K562 (cell line): Measurements from ENCODE around the gene TANK. TPM values are rescaled to one million over a fixed set of nuclear protein-coding genes. Genes with fewer than 3 reads are reported as not detected.
A peak's percentile ranks its signal among the peaks of the same experiment; 100 is the strongest.

Experiments
- ATAC-seq: fragments of 200-7000 bp; cut with Tn5 transposase; 3 replicates; pipeline ENCODE4 v1.9.1; 2020; ENCODE audit warnings: moderate library complexity
- BruUV-seq: library from RNA; stranded (reverse); fragments of 400-500 nt; replicated peaks from 2 replicates; lab custom pipeline; 2021; lab: Mats Ljungman, UMichigan
- CTCF ChIA-PET: fragments of 300-600 bp; formaldehyde crosslinking; extraction: SDS; loops from one replicate; lab custom pipeline; 2021; ENCODE audit warnings: low intra/inter-chr PET ratio; lab: Yijun Ruan, JAX
- POLR2A ChIA-PET: fragments of 300-600, 350-650 bp; sonication (Branson Sonifier 250); formaldehyde crosslinking; extraction: SDS; loops from one replicate; lab custom pipeline; 2021; ENCODE audit warnings: antibody characterized with exemption, inconsistent platforms; lab: Yijun Ruan, JAX
- DNase-seq, 4 experiments: peaks; one replicate each; pipeline versions ENCODE4 v3.0.0 to v3.0.0-alpha.2; 2011 to 2018; ENCODE audit warnings: low spot score in 3 of 4, mixed read lengths in 3 of 4; ENCODE audit errors: extremely low read depth in 1 of 4
- FAIRE-seq: peaks from 2 replicates; lab custom pipeline; 2011; peaks lifted over from hg19 to GRCh38; lab: Jason Lieb, UNC
- H2AFZ ChIP-seq: 2 replicates; pipeline ENCODE4 v1.6.0; 2011; ENCODE audit warnings: low read depth, low read length, control low read depth, inconsistent platforms
- H3K27ac ChIP-seq: fragments of 200-600 bp; 3 replicates; pipeline ENCODE4 v1.8.0; 2011; ENCODE audit warnings: low read depth, mild to moderate bottlenecking, control low read depth, inconsistent platforms, low read length, moderate library complexity, mixed read lengths; ENCODE audit errors: extremely low read depth
- H3K27me3 ChIP-seq, 2 experiments: fragments of 300-600 bp in 1 of 2; 2 replicates in 1 of 2; 3 replicates in 1 of 2; pipeline versions ENCODE4 v1.6.0 to v1.8.0; 2011; ENCODE audit warnings: inconsistent platforms in 2 of 2, low read length in 2 of 2, mild to moderate bottlenecking in 1 of 2, mixed read lengths in 1 of 2, moderate library complexity in 1 of 2; ENCODE audit not compliant: control insufficient read depth in 2 of 2, insufficient read depth in 2 of 2
- H3K36me3 ChIP-seq: fragments of 300-600 bp; 3 replicates; pipeline ENCODE4 v1.8.0; 2011; ENCODE audit warnings: mild to moderate bottlenecking, low read length, inconsistent platforms; ENCODE audit not compliant: control insufficient read depth, insufficient read depth
- H3K4me1 ChIP-seq, 2 experiments: fragments of 200-600 bp in 1 of 2; replicated peaks in 1 of 2; 2 replicates in 1 of 2; 3 replicates in 1 of 2; pipeline versions ENCODE4 v1.5.1 to v1.8.0; 2011; ENCODE audit warnings: inconsistent platforms in 2 of 2, low read length in 2 of 2, mild to moderate bottlenecking in 1 of 2, mixed read lengths in 1 of 2, moderate library complexity in 1 of 2; ENCODE audit not compliant: control insufficient read depth in 2 of 2, insufficient read depth in 2 of 2
- H3K4me2 ChIP-seq: 2 replicates; pipeline ENCODE4 v1.6.1; 2011; ENCODE audit warnings: low read length, control low read depth, inconsistent platforms, mixed read lengths; ENCODE audit not compliant: insufficient read depth
- H3K4me3 ChIP-seq: fragments of 200-600 bp; sonication (generic), shearing (Covaris generic); 2 replicates; pipeline ENCODE4 v1.5.1; 2016; ENCODE audit warnings: control low read depth, inconsistent platforms
- H3K79me2 ChIP-seq: fragments of 200-600 bp; 3 replicates; pipeline ENCODE4 v1.8.0; 2011; ENCODE audit warnings: low read length, inconsistent platforms; ENCODE audit not compliant: control insufficient read depth, insufficient read depth
- H3K9ac ChIP-seq, 2 experiments: 2 replicates each; pipeline versions ENCODE4 v1.6.0 to v1.6.1; 2011; ENCODE audit warnings: low read depth in 2 of 2, low read length in 2 of 2, control low read depth in 1 of 2, inconsistent platforms in 1 of 2, mild to moderate bottlenecking in 1 of 2, mixed read lengths in 1 of 2; ENCODE audit not compliant: insufficient read depth in 1 of 2
- H3K9me1 ChIP-seq: one replicate; pipeline ENCODE4 v1.6.0; 2011; ENCODE audit warnings: inconsistent platforms, mild to moderate bottlenecking, low read length, moderate library complexity; ENCODE audit not compliant: control insufficient read depth, insufficient read depth
- H3K9me3 ChIP-seq: replicated peaks from 2 replicates; pipeline ENCODE4 v1.5.1; 2011; ENCODE audit warnings: low read depth, low read length, inconsistent platforms; ENCODE audit not compliant: control insufficient read depth, insufficient read depth
- H4K20me1 ChIP-seq: replicated peaks from 2 replicates; pipeline ENCODE4 v1.6.1; 2011; ENCODE audit warnings: low read length, inconsistent platforms, mixed read lengths; ENCODE audit not compliant: control insufficient read depth, insufficient read depth
- ATF1 ChIP-seq, 2 experiments: fragments of 450-650 bp in 1 of 2; IDR thresholded peaks; 2 replicates each; pipeline ENCODE4 v1.6.1; 2016; ENCODE audit warnings: missing compliant biosample characterization in 1 of 2, missing genetic modification characterization in 1 of 2
- CHD1 ChIP-seq: fragments of 200-600 bp; sonication (generic); IDR thresholded peaks from one replicate; pipeline ENCODE4 v1.6.1; 2012; ENCODE audit warnings: mild to moderate bottlenecking, moderate library complexity, low read length, inconsistent platforms
- DACH1 ChIP-seq: fragments of 450-650 bp; IDR thresholded peaks from 2 replicates; pipeline ENCODE4 v1.6.1; 2018; ENCODE audit not compliant: partially characterized antibody
- E2F3 ChIP-seq: fragments of 250-450 bp; sonication (Bioruptor Pico); IDR thresholded peaks from 2 replicates; pipeline ENCODE4 v1.4.0; 2020; ENCODE audit warnings: mild to moderate bottlenecking
- GABPB1 ChIP-seq: sonication (generic); formaldehyde crosslinking; IDR thresholded peaks from 2 replicates; pipeline ENCODE4 v1.8.0; 2022; ENCODE audit warnings: mild to moderate bottlenecking, missing genetic modification reagents
- HDAC2 ChIP-seq: fragments of 450-650 bp; IDR thresholded peaks from 2 replicates; pipeline ENCODE4 v1.6.1; 2016; ENCODE audit warnings: mild to moderate bottlenecking
- HLTF ChIP-seq: fragments of 450-650 bp; IDR thresholded peaks from 2 replicates; pipeline ENCODE4 v1.6.1; 2016
- POLR2AphosphoS5 ChIP-seq: IDR thresholded peaks from 2 replicates; pipeline ENCODE4 v1.6.1; 2011; ENCODE audit warnings: mild to moderate bottlenecking, low read depth, low read length, moderate library complexity; ENCODE audit not compliant: control insufficient read depth, insufficient read depth
- POLR2B ChIP-seq: fragments of 450-650 bp; IDR thresholded peaks from 2 replicates; pipeline ENCODE4 v1.6.1; 2018; ENCODE audit warnings: low read depth; ENCODE audit not compliant: partially characterized antibody
- RAD51 ChIP-seq: fragments of 450-650 bp; IDR thresholded peaks from 2 replicates; pipeline ENCODE4 v1.7.1; 2016; ENCODE audit warnings: low read depth, mild to moderate bottlenecking, borderline replicate concordance
- SMARCA4 ChIP-seq: fragments of 450-650 bp; IDR thresholded peaks from 2 replicates; pipeline ENCODE4 v1.6.1; 2016
- TBP ChIP-seq: optimal IDR thresholded peaks from 2 replicates; pipeline ENCODE3; 2011; ENCODE audit warnings: low read depth, low read length, improper control_type of control experiment
- ZNF583 ChIP-seq: fragments of 250-450 bp; sonication (Bioruptor Pico); IDR thresholded peaks from 2 replicates; pipeline ENCODE4 v1.4.0; 2020
- WGBS: fragments of 100-300 bp; shearing (Covaris generic); methylation state at CpG from one replicate; pipeline ENCODE4 v1.1.6; 2016; ENCODE audit warnings: low coverage, mixed read lengths; ENCODE audit not compliant: insufficient coverage; ENCODE audit errors: missing lambda C conversion rate; 5-methylcytosine and 5-hydroxymethylcytosine counted together
- in situ Hi-C: fragments of 300-500 bp; cut with MboI; formaldehyde crosslinking; loops from 4 replicates; pipeline ENCODE4 v1.15.0; 2018; ENCODE audit warnings: inconsistent platforms, mixed read lengths
- intact Hi-C: fragments of 100-400 bp; cut with micrococcal nuclease; formaldehyde crosslinking; loops from 2 replicates; pipeline ENCODE4 v1.14.2; 2022
- polyA plus RNA-seq, 8 experiments: library from polyadenylated mRNA; depleted of rRNA in 4 of 8; stranded (reverse) in 5 of 8; unstranded in 3 of 8; fragments of >200 nt; fragmentation: Nextera tagmentation in 2 of 8; fragmentation: Illumina TruSeq in 1 of 8; extraction: Ambion mirVana in 2 of 8; extraction: Trizol in 1 of 8; gene quantifications; 2 replicates each; pipeline versions ENCODE4 v1.2.1 to v1.2.3, GENCODE V29; 2011 to 2014; ENCODE audit warnings: inconsistent platforms in 1 of 8, missing spikeins in 1 of 8
- total RNA-seq, 7 experiments: library from RNA; depleted of rRNA in 6 of 7; stranded (reverse); fragments of >200 nt in 6 of 7; fragmentation: Illumina TruSeq in 2 of 7; extraction: Trizol in 2 of 7; gene quantifications; 2 replicates each; pipeline versions ENCODE4 v1.2.1 to v1.2.3, GENCODE V29; 2011 to 2021; ENCODE audit warnings: low replicate concordance in 1 of 7
- TF ChIP-seq, protein P1 (sequence below): fragments of 250-450 bp; sonication (Bioruptor Pico); IDR thresholded peaks from 2 replicates; pipeline ENCODE4 v1.9.0; 2021; ENCODE audit warnings: mild to moderate bottlenecking, inconsistent platforms
- TF ChIP-seq, protein P2 (sequence below): fragments of 250-450 bp; sonication (Bioruptor Pico); IDR thresholded peaks from 2 replicates; pipeline ENCODE4 v1.4.0; 2020; ENCODE audit warnings: mild to moderate bottlenecking, moderate library complexity, borderline replicate concordance

Gene TANK
- total and polyA plus RNA-seq, 9 of the 15 experiments (the other 6 are each of a cell fraction or from before 2014, with no cell fraction given), result 43.0 to 91.5 (median 54.4) TPM

DNA sequence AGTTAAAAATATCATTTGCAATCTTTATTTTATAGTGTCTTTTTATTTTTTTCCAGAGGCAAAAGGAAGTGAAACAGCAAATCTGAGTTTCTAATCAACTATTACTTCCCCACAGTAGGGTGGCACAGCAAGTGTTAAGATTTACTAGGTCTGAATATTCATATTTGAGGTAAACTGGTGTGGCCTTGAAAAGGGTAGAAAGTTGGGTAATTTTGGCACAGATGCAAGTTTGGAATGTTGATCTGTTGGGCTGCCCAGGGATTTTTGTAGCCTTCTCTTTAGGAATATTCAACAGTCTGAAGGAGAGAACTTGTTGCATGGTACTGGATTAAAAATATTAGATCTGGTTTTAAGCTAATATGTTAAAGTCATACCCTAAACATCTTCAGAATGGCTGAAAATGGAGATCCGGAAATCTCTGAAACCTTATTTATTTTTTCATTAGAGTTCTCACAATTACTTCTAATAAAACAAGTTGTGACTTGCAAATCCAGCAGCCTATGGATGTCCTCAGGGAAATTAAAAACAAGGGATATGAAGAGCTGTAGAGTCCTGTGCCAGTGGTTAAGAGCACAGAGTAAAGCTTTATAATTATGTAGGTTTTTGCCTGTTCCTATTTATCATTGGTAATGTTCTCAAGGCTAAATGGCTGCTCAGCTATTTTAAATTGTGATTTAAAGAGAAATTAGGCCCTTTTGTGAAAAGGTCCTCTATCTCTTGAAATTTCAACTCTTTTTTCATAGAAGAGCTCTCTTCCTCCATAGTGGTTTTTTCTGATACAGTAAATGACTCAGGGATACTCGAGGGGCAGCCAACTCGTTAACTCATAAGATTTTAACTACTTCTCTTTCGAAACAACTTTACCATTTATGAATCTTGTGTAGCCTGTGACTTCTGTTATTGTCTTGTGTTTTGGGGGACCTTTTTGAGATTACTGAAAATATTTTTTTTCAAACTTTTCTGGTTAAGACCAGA, 11.0 kb downstream of the TANK start (continued):
- TF ChIP-seq HLTF (no peak), SMARCA4 (peak; percentile 19; the same call in 1 of the 2 replicates), E2F3 (no peak), POLR2B (no peak), ZNF583 (CRISPR knock-in tag) (no peak), TBP (no peak)
- TF ChIP-seq, protein P1, sequence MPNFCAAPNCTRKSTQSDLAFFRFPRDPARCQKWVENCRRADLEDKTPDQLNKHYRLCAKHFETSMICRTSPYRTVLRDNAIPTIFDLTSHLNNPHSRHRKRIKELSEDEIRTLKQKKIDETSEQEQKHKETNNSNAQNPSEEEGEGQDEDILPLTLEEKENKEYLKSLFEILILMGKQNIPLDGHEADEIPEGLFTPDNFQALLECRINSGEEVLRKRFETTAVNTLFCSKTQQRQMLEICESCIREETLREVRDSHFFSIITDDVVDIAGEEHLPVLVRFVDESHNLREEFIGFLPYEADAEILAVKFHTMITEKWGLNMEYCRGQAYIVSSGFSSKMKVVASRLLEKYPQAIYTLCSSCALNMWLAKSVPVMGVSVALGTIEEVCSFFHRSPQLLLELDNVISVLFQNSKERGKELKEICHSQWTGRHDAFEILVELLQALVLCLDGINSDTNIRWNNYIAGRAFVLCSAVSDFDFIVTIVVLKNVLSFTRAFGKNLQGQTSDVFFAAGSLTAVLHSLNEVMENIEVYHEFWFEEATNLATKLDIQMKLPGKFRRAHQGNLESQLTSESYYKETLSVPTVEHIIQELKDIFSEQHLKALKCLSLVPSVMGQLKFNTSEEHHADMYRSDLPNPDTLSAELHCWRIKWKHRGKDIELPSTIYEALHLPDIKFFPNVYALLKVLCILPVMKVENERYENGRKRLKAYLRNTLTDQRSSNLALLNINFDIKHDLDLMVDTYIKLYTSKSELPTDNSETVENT (CRISPR knock-in tag), result no peak

DNA sequence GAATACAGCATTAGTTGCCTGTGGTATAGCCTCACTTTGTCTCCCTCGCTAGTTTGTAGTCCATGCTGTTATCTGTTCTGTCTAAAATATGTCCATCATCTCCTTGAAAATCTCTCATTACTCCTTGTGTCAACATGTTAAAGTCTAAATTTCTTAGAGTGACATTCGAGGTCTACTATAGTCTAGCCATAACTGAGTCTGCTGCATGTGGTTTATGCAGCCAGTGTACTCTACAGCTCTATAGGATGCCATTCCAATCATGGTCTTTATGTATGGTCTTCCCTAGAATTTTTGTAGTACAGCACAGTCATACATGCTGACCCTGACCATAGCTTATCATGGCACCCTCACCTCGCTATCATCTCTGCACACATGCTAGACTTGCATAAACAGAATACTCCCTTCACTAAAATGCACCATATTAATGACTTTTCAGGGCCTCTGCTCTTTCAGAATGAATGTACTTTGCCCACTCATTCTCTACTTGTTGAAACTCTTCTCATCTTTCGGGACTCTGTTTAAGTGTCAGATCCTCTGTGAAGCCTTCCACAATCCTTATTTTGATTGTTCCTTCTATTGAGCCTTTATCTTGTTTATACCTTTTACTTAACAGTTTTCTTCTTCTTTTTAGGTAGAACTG, 12.8 kb downstream of the TANK start:
- in situ Hi-C loops, result no loop called here
- ChIA-PET CTCF (no interaction called here), POLR2A (interaction anchor here (1.5 to 1.9 kb wide), 2 partner anchors 10 to 11 kb away, joined by 5 to 11 read pairs; no protein-coding TSS in a partner anchor)
- intact Hi-C loops, result loop anchor here (1.0 kb wide), 1 partner anchor 13 kb away; the partner anchor contains the start of gene TANK
- Histone ChIP-seq H3K27ac (peak overlapping the region; percentile 90), H3K9me3 (peaks cover 10% of the 10 kb centered on the region), H3K4me3 (no peak overlapping the region), H3K9me1 (no peaks in the 10 kb centered on the region), H3K27me3 (no peaks in the 10 kb centered on the region), H3K4me1 (peaks cover 0 to 37% of the 10 kb centered on the region in 2 experiments; a peak in 4 of 5 replicates), H2AFZ (peak overlapping the region; percentile 66), H4K20me1 (no peaks in the 10 kb centered on the region), H3K9ac (peak overlapping the region in 1 of 2 experiments; percentile 57; a peak in 2 of 4 replicates), H3K36me3 (peaks cover 29% of the 10 kb centered on the region), H3K79me2 (peaks cover 72% of the 10 kb centered on the region), H3K4me2 (peak overlapping the region; percentile 72)
- WGBS, result 2% methylated on average over 4 of the region's 4 CpGs
- no TSS peak for BruUV-seq
- peak; percentile 75 to 92 (median 84) for DNase-seq
- peak; percentile 96 for FAIRE-seq
- peak; percentile 91 for ATAC-seq
- TF ChIP-seq CHD1 (no peak), DACH1 (peak; percentile 83), ATF1 (CRISPR knock-in tag; IDR thresholded peaks at IDR 0.05) (no peak), ATF1 (tag; IDR thresholded peaks at IDR 0.05) (peak; percentile 66), GABPB1 (CRISPR knock-in tag) (no peak), HDAC2 (peak; percentile 83), RAD51 (0 out of 2 replicates have a peak, but pooled peaks have one; percentile 17), POLR2AphosphoS5 (peak; percentile 93)
- TF ChIP-seq, protein P2, sequence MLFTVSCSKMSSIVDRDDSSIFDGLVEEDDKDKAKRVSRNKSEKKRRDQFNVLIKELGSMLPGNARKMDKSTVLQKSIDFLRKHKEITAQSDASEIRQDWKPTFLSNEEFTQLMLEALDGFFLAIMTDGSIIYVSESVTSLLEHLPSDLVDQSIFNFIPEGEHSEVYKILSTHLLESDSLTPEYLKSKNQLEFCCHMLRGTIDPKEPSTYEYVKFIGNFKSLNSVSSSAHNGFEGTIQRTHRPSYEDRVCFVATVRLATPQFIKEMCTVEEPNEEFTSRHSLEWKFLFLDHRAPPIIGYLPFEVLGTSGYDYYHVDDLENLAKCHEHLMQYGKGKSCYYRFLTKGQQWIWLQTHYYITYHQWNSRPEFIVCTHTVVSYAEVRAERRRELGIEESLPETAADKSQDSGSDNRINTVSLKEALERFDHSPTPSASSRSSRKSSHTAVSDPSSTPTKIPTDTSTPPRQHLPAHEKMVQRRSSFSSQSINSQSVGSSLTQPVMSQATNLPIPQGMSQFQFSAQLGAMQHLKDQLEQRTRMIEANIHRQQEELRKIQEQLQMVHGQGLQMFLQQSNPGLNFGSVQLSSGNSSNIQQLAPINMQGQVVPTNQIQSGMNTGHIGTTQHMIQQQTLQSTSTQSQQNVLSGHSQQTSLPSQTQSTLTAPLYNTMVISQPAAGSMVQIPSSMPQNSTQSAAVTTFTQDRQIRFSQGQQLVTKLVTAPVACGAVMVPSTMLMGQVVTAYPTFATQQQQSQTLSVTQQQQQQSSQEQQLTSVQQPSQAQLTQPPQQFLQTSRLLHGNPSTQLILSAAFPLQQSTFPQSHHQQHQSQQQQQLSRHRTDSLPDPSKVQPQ (CRISPR knock-in tag), result no peak
